LHCN-M2 (cell line): ENCODE measurements around the gene RPS3. TPM values are rescaled to one million over a fixed set of nuclear protein-coding genes. Genes with fewer than 3 reads are reported as not detected.
"Not testable (repeated sequence)": the region's sequence is repeated elsewhere in the genome, so short reads cannot be mapped to it uniquely, and the experiment has no call there.

Experiments
- DNase-seq: peaks from one replicate; pipeline ENCODE4 v3.0.0-alpha.2; 2012; ENCODE audit warnings: low read depth
- polyA plus RNA-seq: library from polyadenylated mRNA; unstranded; fragments of >200 nt; gene quantifications from one replicate; pipeline ENCODE4 v1.2.1, GENCODE V29; 2012; ENCODE audit warnings: missing spikeins
- total RNA-seq: library from RNA; depleted of rRNA; stranded (reverse); fragments of >200 nt; gene quantifications from 2 replicates; pipeline ENCODE4 v1.2.3, GENCODE V29; 2014; rRNA removed

RPS3 gene
- total RNA-seq = 996 and 1,030 TPM in 2 replicates
- polyA plus RNA-seq = 2,967 TPM

DNA sequence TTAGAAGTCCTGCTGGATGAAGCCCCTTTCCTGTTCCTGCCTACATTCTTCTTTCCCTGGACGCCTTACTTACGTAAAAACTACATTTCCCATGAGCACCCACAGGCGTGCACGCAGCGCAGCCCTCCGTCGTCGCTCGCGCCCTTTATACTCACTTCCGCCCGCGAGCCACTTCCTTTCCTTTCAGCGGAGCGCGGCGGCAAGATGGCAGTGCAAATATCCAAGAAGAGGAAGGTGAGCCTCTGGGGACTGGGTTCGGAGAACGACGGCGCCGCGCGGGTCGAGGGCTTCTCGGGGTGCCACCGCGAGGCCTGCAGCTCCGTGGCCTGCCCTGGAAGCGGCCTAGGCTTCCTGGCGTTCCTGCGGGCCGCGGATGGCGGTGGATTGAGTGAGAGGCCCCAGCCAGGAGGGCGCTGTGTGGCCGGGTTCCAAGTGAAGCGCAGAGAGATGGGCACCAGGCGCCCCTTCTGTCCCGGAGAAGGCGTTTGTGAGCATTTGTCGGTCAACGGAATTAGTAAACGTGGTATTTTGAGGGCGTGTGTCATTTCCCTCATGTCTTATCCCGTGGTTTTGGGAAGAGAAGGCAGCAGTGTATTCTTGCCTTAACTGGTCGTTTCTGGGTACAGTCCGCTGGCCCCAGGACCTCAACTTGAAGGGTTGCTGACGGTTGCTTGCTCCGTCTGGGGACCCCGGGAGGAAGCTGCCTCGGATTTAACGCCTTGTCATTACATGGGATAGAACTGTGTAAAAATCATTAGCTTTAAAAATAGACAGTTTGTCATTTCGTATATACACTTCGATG, at the start of gene RPS3:
Gene RPS3 (plus strand): TSS at position 175 of the 802 bp plus-strand sequence. CDS start 30 bp downstream, at position 205.
- DNase-seq = peak; percentile 90

DNA sequence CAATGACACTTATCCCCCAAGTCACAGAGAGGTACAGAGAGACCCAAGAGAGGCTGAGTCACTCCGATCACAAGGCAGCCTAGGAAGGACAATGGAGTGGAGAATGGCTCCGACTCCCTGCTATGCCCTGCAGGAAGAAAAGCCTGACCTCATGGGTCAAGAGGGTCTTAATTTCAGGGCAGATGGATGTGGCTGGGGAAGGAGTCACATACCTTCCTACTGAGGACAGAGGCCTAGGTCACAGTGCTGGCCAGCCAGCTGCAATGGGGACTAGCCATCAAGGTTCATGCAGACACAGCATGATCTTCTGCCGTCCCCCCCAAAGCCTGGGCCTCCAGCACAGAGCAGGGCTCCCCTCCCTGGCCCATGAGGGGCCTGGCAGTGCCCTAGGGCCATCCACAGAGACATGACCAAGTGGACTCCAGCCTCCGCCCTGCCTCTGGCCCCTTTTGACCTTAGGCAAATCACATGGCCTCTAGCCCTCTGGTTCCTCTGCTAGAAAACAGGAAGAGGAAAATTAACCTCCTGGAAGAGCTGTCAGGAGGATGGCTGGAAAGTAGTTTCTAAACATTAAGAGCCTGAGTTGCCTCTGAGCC, 49.7 kb upstream of the RPS3 start:
- no peak for DNase-seq

DNA sequence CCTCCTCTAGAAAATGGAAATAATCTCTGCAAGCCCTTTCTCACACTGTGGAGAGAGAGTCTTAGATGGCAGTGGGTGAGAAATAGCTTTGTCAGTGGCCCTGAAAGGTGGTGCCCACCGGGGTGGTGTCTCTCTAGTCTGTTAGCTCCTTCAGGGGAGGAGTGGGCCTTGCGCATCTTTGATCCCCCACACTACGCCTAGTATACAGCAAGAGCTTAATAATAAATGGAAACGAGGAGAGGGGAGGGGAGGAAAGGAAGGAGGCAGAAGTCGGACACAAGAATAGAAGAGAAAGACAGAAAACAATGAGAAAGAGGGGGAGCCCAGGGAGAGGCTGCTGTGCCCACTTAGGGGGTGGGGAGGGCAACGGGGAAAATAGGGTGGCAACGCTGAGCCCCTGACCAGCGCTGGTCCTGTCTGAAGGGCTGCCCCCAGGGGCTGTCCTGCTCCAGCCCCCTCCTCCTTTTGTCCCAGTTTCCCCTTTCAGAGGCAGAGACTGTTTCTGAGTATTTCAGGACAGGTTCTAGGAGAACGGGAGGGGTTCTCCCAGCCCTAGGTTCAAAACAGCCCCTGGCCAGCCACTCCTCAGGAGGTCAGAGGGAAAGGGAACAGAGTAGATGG, 49.1 kb upstream of the RPS3 start:
- DNase-seq = no peak

GRCh38 chr11:75350743-75351540, 48.4 kb upstream of the RPS3 start:
- DNase-seq = no peak

- DNase-seq = no peak
Measured at GRCh38 chr11:75351541-75351790, 47.9 kb upstream of the RPS3 start, which contains the start of gene ARRB1. TSS of gene ARRB1 (minus strand) at chr11:75351661. CDS start at chr11:75351607, 54 bp downstream.

DNA sequence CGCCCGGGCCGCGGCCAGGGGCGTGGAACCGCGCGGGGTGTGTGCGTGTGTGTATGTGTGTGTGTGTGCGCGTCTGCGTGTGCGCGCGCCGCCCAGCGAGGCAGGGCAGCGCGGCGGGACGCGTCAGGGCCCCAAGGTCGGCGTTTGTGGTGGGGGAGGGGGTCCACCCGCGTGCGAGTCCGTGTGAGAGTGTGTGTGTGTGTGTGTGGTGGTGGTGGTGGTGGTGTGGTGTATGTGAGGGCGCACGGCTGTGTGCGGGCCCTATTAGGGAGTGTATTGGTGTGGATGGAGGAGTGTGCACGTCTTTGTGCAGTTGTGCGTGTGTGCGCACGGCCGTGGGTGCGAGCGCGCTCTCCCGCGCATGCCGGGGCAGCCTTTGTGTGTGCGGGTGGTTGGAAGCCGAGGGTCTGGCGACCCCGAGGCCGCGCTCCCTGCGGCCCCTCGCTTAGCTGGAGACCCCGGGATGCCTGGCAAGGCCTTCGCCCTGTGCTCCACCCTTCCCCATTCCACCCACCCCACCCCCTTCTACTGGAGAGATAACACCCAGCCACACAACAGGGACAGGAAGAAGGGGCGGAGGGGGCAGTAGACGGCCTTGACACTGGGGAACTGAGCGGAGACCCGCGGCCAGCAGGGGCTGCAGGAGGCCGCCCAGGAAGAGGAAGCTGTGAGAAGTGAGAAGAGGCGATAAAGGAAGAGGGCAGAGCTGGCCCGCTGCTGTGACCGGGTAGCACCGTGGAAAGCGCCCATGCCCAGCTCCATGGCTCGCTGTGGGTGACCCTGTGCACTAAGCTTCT, 47.3 kb upstream of the RPS3 start:
- peak; percentile 38 for DNase-seq

DNA sequence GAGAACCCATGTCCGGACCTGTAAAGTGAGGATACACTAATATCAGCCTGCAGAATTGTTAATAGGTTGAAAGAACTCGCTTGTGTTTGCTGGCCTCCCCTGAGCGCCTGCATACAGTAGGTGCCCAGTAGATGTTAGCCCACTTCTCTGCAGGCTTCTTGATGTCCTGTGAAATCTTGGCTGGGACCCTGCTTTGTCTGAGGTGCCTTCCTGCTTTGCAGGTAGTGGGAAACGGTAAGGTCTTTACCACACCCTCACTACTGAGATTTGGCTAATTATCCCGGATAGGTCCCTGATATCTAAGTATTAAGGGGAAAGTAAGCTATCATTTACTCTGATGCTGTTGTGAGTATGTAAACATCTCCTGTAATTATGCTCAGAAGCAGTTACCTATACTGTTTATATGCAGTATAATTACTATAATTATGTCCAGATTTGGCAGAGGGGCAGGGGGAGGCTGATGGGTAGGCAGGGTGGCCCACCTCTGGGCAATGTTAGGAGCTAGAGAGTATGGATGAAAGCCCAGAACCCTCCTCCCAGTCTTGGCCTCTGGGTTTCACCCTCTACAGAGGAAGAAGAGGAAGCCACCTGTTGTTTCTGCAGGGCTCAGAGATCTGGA, 46.6 kb upstream of the RPS3 start:
- DNase-seq = no peak

DNA sequence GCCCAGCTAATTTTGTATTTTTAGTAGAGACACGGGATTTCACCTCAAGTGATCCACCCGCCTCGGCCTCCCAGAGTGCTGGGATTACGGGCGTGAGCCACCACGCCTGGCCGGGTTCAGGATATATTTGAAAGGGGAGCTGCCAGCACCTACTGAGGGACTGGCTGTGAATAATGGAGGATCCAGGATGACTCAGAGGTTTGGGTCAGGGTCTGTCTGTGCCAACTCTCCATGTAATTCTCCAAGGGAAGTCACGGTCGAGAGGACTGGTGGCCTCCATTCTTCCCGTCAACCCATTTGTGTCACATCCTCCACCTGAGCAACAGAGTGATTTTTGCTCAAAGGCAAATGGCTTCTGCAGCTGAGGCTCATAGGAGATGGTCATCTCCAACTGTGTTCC, 44.3 kb upstream of the RPS3 start:
- no peak for DNase-seq

DNA sequence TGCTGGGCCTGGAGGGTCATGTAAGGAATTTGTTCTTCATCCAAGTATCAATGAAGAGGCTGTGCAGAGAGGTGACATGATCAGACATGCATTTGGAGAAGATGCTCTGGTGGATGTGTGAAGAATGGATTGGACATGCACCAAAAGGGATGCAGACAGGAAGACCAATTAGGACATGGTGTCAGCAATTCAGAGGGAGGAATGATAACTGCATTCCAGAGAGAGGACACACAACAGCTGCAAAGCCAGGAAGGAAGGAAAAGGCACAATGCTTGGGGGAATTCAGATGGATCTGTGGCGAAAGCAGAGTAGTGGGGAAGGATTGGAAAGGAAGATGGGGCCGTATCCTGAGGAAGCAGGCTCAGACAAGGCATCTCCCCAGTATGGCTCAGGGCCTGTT, 42.7 kb upstream of the RPS3 start:
- peak; percentile 89 for DNase-seq

- DNase-seq = not testable (repeated sequence)
Measured at GRCh38 chr11:75362285-75362684, 37.0 kb upstream of the RPS3 start.

GRCh38 chr11:75365711-75366181, 33.6 kb upstream of the RPS3 start:
- DNase-seq = peak; percentile 66

DNA sequence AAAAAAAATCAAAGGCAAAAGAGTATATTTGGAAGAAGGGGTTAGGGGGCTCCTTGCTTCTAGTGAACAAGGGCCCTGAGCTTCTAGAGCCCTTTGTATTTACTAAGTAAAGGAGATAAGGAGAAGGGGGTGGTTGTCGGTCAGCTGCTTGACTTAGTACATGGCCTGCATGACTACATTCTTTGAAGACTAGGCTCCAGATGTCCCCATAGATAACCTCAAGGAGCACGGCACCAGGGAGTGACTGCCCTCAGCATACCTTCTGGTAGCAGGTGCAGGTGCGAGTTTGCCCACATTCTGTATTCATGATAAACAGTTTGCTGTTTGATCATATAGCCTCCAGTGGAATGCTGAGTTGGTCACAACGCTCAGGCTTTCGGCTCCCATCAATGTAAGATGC, 32.5 kb upstream of the RPS3 start:
- DNase-seq = not testable (repeated sequence)

GRCh38 chr11:75369560-75370255, 29.6 kb upstream of the RPS3 start:
- DNase-seq = no peak

GRCh38 chr11:75371949-75372876, 27.1 kb upstream of the RPS3 start:
- peak; percentile 45 for DNase-seq

GRCh38 chr11:75373201-75373600, 26.1 kb upstream of the RPS3 start:
- no peak for DNase-seq

- no peak for DNase-seq
Measured at GRCh38 chr11:75374646-75375045, 24.7 kb upstream of the RPS3 start.

GRCh38 chr11:75375626-75376025, 23.7 kb upstream of the RPS3 start:
- DNase-seq = no peak

GRCh38 chr11:75376175-75376574, 23.1 kb upstream of the RPS3 start:
- no peak for DNase-seq

DNA sequence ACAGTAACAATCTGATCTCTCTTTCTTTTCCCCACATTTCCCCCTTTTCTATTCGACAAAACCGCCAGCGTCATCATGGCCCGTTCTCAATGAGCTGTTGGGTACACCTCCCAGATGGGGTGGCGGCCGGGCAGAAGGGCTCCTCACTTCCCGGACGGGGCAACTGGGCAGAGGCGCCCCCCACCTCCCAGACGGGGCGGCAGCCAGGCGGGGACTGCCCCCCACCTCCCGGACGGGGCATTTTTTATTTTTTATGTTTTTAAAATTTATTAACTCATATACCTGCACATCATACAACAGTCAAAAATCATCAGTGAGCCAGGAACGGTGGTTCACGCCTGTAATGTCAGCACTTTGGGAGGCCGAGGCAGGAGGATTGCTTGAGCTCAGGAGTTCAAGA, 20.5 kb upstream of the RPS3 start:
- DNase-seq = not testable (repeated sequence)
